GM11168 (cell line): ENCODE data around the gene ARHGDIG.

Experiments used
- in situ Hi-C: fragments of 300-500 bp; cut with MboI; formaldehyde crosslinking; loops from one replicate; pipeline ENCODE4 v1.12.0; 2022; ENCODE audit warnings: low sequenced_read_pairs; ENCODE audit not compliant: unreplicated experiment

Gene ARHGDIG

DNA sequence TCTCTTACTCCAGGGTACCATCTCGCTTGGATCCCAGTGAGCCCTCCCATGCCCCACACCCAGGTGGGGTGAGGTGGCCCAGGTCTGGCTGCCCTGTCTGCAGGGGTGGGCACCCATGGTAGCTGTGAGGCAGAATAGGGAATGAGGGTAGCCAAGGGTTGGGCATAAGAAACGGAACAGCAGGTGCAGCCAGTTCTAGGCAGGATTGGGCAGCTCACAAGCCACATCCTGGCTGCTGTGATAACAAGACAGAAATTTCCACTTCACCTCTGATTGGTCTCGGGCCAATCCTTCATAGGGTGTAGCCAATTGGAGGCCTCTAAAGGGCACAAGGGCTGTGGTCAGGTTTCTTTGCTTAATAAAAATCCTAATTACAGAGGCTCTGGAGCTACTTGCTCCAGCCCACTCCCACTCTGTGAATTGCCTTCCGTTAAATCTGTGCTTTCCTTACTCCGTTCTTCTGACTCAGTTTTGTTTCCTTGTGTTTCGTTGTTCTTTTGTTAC is 1.5 kb upstream of the ARHGDIG start:
- in situ Hi-C loops, result no loop called here

DNA sequence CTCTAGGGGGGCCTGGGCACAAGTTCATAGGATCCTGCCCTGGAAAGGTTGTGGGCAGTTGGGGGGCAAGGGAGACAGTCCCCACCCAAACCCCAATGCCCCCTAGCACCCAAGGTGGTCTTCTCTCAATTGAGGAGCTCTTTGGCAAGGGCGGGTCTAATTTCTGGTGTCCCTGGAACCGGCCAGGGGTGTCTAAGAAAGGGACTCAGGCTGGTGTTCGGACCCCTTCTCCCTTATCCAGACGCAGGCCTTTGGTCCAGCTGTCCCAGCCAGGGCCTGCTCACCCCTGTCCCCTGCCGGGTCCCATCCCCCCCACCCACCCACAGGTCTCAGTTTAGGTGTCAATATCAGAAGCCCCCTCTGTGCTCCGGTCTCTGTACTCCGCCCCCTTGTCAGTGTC is 860 bp upstream of the ARHGDIG start:
- in situ Hi-C loops, result no loop called here

DNA sequence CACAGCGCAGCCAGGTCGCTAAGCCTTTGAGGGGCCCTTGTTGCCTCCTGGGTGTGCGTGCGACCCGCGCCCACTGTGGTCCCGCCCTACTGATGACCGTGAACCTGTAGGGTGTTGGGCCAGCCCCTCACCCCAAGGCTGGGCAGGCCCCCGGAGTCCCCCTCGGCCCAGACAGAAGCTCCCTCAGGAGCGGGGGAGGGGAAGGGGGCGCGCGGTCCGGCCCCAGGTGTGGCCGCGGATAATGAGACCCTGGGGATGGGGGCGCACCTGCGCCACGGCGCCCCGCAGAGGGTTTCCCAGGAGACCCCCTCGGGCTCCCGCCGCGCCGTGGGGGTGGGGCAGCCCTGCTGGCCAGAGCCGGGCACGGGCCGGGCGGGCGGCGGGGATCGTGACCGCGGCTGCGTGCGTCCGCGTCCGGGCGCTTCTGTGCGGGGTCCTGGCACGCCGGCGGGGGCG is 358 bp upstream of the ARHGDIG start:
- in situ Hi-C loops, result no loop called here

- in situ Hi-C loops, result no loop called here
Measured at GRCh38 chr16:280991-281659, 734 bp downstream of the ARHGDIG start.

DNA sequence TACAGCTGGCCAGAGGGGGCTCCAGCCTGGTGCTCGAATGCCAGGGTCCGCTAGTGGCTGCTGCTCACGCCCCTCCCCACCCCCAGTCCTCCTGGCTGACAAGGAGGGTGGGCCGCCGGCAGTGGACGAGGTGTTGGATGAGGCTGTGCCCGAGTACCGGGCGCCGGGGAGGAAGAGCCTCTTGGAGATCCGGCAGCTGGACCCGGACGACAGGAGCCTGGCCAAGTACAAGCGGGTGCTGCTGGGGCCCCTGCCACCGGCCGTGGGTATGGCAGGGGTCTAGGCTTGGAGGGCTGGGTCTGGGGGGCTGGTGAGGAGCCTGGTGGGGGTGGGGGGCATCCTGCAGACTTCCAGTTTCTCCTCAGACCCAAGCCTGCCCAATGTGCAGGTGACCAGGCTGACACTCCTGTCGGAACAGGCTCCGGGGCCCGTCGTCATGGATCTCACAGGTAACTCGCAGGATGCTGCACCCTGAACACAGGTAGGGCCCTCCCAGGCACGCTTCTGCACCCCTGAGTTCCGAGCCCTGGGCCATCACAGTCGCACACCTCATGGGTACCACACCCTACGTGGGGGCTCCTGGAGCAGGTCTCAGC is 1.4 kb downstream of the ARHGDIG start:
- in situ Hi-C loops, result no loop called here

DNA sequence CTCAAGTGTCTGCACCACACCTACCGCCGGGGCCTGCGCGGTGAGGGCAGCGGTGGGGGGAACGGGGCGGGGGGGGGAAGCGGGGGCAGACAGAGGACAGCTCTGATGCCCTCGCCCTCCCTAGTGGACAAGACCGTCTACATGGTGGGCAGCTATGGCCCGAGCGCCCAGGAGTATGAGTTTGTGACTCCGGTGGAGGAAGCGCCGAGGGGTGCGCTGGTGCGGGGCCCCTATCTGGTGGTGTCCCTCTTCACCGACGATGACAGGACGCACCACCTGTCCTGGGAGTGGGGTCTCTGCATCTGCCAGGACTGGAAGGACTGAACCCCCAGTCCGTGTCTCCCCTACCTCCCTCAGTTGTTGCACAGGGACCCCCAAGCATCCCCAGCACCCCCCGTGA is 2.1 kb downstream of the ARHGDIG start:
- in situ Hi-C loops, result no loop called here

- in situ Hi-C loops, result no loop called here
Measured at GRCh38 chr16:283033-283805, 2.8 kb downstream of the ARHGDIG start, which contains the start of gene PDIA2. Gene PDIA2 (plus strand): TSS chr16:283164. CDS start chr16:283170, 6 bp downstream.

GRCh38 chr16:284204-285120 is 4.1 kb downstream of the ARHGDIG start:
- in situ Hi-C loops, result no loop called here

DNA sequence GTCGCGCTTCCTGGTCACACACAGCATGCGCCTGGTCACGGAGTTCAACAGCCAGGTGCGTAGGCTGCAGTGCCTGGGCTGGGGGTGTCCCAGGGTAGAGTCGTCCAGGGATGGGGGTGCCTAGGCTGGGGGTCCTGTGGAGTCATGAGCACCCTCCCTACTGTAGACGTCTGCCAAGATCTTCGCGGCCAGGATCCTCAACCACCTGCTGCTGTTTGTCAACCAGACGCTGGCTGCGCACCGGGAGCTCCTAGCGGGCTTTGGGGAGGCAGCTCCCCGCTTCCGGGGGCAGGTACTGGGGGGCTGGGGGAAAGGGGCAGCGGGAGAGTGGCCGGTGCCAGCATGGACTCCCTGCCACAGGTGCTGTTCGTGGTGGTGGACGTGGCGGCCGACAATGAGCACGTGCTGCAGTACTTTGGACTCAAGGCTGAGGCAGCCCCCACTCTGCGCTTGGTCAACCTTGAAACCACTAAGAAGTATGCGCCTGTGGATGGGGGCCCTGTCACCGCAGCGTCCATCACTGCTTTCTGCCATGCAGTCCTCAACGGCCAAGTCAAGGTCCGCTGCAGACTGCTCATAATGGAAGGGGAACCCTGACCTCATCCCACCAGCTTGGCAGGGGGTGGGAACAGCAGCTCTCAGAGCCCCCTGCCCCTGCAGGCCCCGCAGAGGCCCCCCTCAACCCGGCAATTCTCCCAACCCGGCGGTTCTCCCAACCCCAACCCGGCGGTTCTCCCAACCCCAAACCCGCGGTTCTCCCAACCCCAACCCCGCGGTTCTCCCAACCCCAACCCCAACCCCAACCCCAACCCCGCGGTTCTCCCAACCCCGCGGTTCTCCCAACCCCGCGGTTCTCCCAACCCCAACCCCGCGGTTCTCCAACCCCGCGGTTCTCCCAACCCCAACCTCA is 5.0 kb downstream of the ARHGDIG start:
- in situ Hi-C loops, result no loop called here

DNA sequence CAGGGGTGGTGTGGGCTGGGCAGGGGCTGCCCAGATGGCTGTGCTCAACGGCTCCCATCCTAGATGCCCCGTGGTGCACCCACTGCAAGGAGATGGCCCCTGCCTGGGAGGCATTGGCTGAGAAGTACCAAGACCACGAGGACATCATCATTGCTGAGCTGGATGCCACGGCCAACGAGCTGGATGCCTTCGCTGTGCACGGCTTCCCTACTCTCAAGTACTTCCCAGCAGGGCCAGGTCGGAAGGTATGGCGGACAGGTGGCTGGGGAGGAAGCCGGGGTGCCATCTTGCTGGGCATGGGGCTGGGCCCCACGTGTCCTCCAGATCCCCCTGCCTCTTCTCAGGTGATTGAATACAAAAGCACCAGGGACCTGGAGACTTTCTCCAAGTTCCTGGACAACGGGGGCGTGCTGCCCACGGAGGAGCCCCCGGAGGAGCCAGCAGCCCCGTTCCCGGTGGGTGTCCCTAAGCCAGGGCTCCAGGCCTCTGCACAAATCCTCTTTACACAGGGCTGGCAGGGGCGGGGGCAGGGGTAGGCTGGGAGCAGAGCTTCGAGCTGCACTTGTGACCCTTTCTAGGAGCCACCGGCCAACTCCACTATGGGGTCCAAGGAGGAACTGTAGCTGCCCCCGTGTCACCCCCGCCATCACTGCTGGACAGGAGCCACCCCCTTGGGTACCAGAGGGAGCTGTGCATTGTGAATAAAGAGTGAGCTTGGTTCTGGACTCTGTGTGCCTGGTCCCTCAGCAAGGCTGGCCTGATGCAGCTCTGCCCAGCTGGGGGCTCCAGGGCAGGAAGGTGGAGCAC is 6.3 kb downstream of the ARHGDIG start:
- in situ Hi-C loops, result no loop called here

GRCh38 chr16:287298-287811 is 7.0 kb downstream of the ARHGDIG start:
- in situ Hi-C loops, result no loop called here

- in situ Hi-C loops, result no loop called here
Measured at GRCh38 chr16:287981-288920, 7.9 kb downstream of the ARHGDIG start.

- in situ Hi-C loops, result no loop called here
Measured at GRCh38 chr16:289395-289997, 9.1 kb downstream of the ARHGDIG start.

GRCh38 chr16:290015-290680 is 9.8 kb downstream of the ARHGDIG start:
- in situ Hi-C loops, result no loop called here

- in situ Hi-C loops, result no loop called here
Measured at GRCh38 chr16:290681-291405, 10.5 kb downstream of the ARHGDIG start.
